Omental fat pad (tissue), 4 donors: ENCODE results near the gene GRID1. TPM values are rescaled to one million over a fixed set of nuclear protein-coding genes. Genes with fewer than 3 reads are reported as not detected.

Source experiments
- ATAC-seq: fragments of 150-250 bp; one replicate; pipeline ENCODE4 v1.9.1; 2016; ENCODE audit warnings: mild to moderate bottlenecking, moderate library complexity; ENCODE audit not compliant: low FRiP score
- DNase-seq: peaks from one replicate; pipeline ENCODE4 v3.0.0-alpha.2; 2019; ENCODE audit warnings: low spot score
- total RNA-seq, 4 donors: library from RNA; depleted of rRNA; stranded (reverse); fragments of >200 nt; gene quantifications; one replicate each; pipeline ENCODE4 v1.1.0, GENCODE V29; 2016
- TF ChIP-seq, protein P1 (sequence below), 3 donors: fragments of 450-650 bp; IDR thresholded peaks; one replicate each; pipeline ENCODE4 v1.5.1; 2016 to 2017; ENCODE audit warnings: antibody characterized with exemption in 3 of 3, mild to moderate bottlenecking in 3 of 3, moderate library complexity in 2 of 3

Gene GRID1
- total RNA-seq, 4 donors from 2014 or later = 1.5 to 3.5 (median 2.4) TPM

DNA sequence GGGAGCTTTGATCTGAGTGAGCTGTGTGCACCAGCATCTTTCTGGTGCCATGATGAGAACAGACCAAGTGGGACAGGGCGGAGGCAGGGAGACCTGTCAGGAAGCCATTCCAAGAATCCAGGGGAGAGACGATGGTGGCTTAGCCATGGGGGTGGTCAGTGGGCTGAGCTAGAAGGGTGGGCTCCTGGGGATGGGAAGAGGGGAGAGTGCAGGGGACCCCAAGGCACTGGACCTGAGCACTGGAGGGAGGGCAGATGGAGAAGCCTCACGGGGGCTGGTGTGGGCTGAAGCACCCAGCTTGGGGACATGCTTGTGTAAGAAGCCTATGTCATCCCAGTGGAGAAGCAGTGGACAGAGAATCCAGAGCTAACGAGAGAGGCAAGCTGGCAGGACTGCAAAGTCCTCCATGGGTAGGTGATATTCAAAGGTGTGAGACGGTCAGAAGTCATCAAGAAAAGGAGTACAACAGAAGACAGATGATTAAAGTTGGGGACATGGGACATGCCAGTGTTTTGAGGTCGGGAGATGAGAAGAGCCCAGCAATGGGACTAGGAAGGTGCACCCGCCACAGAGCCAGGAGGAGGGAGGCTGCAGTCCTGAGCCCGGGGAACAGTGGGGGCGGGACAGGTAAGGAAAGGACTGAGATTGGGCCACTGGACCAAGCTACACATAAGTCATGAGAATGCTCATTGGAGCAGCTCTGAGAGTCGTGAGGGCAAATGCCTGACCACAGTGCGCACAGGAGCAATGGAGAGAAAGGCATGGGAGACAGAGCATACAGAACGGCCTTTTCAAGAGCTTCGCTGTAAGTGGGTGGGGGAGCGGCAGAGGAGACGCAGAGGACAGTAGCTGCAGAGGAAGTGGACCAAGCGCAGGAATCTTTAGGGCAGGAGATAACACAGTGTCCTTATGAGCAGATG, 72.0 kb downstream of the GRID1 start:
- ATAC-seq = no peak
- no peak for DNase-seq
- TF ChIP-seq, protein P1, sequence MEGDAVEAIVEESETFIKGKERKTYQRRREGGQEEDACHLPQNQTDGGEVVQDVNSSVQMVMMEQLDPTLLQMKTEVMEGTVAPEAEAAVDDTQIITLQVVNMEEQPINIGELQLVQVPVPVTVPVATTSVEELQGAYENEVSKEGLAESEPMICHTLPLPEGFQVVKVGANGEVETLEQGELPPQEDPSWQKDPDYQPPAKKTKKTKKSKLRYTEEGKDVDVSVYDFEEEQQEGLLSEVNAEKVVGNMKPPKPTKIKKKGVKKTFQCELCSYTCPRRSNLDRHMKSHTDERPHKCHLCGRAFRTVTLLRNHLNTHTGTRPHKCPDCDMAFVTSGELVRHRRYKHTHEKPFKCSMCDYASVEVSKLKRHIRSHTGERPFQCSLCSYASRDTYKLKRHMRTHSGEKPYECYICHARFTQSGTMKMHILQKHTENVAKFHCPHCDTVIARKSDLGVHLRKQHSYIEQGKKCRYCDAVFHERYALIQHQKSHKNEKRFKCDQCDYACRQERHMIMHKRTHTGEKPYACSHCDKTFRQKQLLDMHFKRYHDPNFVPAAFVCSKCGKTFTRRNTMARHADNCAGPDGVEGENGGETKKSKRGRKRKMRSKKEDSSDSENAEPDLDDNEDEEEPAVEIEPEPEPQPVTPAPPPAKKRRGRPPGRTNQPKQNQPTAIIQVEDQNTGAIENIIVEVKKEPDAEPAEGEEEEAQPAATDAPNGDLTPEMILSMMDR (IDR thresholded peaks at IDR 0.05) = no peak

DNA sequence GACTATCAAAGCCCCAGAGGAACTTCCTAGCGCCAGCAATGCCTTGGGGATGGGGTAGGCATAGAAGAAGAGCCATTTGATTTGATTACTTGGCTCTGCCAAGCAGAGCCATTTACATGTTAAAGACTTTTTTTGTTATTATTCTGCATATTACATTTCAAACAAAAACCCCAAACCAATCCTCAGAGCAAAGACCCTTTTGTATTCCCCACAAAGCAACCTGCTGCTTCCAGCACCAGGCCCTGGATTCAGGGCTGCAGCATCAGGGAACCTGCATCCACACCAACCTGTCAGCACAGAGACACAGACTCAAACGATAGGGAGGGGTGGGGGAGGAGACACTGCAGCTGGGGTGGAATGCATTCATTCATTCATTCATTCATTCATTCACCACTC, 73.2 kb downstream of the GRID1 start:
- TF ChIP-seq, protein P1 (IDR thresholded peaks at IDR 0.05) = no peak
- no peak for DNase-seq
- ATAC-seq = no peak

DNA sequence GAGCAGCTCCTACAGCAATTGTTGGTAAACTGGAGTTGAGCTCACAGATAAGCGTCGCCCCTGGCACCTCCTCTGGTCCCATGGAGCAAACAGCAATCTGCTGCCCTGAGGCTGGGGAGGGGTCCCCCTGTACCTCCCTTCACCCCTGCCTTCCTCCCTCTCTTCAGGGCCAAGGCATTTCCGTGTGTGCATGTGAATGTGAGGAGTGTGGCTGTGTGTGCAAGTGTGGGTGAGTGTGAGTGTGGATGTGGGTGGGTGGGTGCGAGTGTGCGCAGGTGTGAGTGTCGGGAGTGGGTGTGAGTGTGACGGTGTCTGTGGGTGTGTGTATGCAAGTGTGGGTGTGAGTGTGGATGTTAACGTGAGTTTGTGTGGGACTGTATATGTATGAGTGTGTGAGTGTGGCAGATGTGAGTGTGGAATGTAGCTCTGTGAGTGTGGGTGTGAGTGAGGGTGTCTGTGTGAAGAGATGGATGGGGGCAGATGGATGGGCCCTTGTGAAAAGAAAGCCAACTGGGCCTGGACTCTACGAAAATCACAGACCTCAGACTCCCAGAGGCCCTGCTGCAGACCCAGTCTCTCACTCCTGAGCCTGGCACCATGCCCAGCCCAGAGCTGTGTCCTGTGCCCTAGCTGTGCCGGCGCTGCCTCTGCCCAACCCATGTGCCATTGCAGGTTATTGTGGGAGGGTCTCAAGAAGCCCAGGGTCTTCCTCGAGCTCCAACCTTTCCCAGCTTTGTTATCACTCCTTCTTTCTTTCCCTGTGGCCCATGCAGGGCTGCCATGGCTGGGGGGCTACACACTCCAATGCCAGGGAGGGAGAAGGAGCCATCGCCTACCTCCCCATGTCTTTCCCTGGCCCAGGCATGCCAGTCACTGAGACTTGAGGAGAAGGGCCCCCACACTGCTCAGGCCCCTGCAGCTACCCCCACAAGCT, 73.9 kb downstream of the GRID1 start:
- DNase-seq = no peak
- ATAC-seq = no peak
- TF ChIP-seq, protein P1 (IDR thresholded peaks at IDR 0.05) = no peak

DNA sequence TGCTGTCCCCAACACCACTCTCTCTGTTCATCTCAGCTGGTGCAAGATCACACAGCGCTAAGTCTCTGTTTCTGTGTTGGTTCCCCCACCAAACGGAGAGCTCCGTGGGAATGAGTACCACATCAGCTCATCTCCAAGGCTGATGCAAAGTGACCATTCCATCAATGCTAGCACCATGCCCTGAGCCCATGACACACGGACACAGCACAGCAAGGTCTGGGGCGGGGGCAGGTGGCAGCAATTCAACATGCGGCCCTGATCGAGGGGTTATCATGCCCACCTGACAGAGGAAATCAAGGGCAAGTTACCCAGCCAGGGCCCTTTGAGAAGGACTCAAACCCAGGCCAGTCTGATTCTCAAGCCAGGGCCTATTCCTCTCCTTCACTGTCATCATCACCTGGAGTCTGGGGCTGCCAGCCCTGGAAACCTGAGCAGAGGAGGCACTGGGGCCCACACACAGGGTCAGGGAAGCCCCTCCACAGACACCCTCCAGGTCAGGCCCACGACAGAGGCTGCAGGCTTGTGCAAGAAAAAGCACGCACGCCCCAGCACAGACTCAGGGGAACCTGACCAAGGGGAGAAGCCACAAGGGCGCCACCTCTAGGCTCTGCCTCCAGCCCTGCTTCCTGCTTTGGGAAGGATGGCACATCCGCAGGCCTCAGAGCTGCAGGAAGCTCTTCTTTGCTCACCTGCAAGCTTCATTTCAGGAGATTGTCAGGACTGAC, 74.8 kb downstream of the GRID1 start:
- ATAC-seq = no peak
- DNase-seq = no peak
- TF ChIP-seq, protein P1 (IDR thresholded peaks at IDR 0.05) = no peak

DNA sequence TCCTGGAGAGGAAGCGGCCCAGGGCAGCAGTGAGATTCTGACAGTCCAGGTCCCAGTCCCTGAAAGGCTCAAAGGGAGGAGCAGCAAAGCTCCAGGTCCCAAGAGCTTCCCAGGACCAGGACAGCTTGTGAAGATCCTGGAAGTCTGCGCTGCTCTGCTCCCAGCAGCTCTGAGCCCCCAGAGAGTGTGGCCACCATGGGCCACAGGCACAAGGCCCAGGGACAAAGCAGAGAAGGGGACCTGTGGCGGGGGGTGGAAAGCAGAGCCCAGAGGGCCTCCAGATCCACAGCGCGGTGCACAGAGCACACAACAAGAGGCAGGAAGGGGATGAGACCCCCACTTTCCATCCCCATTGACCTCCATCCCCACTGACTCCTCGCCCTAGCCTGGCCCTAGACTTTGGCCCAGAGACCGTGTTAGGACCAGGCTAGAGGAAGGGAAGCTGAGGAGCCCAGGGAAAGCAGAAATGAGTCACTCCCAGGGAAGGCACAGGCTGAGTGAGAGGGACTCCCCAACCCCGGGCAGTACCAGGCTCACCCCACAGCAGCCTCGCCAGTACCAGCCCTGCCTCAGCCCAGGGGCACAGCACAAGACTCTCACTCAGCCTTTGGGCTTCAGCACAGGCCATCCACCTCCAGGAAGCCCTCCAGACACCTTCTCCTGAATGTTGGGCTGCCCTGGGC, 75.5 kb downstream of the GRID1 start:
- ATAC-seq (no peak), DNase-seq (no peak)
- TF ChIP-seq, protein P1 (IDR thresholded peaks at IDR 0.05) = no peak

DNA sequence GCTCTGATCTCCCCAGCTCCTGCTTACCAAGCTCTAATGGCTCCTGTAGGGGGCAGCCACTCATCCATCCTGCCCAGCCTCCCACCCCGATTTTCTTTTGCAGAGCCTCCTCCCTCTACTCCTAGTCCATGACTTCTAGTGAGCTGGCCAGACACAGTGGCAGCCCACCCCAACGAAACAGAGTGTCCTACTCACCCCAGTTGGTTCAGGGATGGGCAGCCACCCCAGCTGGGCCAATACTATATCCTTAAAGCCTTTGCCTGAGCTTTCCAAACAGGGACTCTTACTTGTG, 77.1 kb downstream of the GRID1 start:
- DNase-seq = no peak

More for the DNA sequence above, 77.1 kb downstream of the GRID1 start:
- TF ChIP-seq, protein P1 (IDR thresholded peaks at IDR 0.05) = no peak
- no peak for ATAC-seq
